HEK293 (cell line): ENCODE results near the gene TLE2.

Experiments
- ELK4 ChIP-seq: IDR thresholded peaks from 2 replicates; pipeline ENCODE4 v1.6.1; 2011; ENCODE audit warnings: mild to moderate bottlenecking, low read depth, low read length, borderline replicate concordance
- GLIS2 ChIP-seq: fragments of 450-650 bp; formaldehyde crosslinking; IDR thresholded peaks from 2 replicates; pipeline ENCODE4 v1.5.1; 2016; ENCODE audit warnings: missing biosample characterization, missing genetic modification characterization
- MZF1 ChIP-seq: fragments of 450-650 bp; formaldehyde crosslinking; IDR thresholded peaks from 2 replicates; pipeline ENCODE4 v1.5.1; 2017; ENCODE audit warnings: missing biosample characterization, missing genetic modification characterization, borderline replicate concordance
- SCRT2 ChIP-seq: fragments of 450-650 bp; formaldehyde crosslinking; IDR thresholded peaks from 2 replicates; pipeline ENCODE4 v1.5.1; 2016; ENCODE audit warnings: missing biosample characterization, missing genetic modification characterization
- SETDB1 ChIP-seq: IDR thresholded peaks from one replicate; pipeline ENCODE4 v1.6.1; 2017; ENCODE audit warnings: mild to moderate bottlenecking, low read length, moderate library complexity, mixed read lengths; ENCODE audit not compliant: insufficient read length
- YY2 ChIP-seq: fragments of 450-650 bp; formaldehyde crosslinking; IDR thresholded peaks from 2 replicates; pipeline ENCODE4 v1.5.1; 2016; ENCODE audit warnings: missing biosample characterization, missing genetic modification characterization
- ZBTB21 ChIP-seq: fragments of 450-650 bp; formaldehyde crosslinking; IDR thresholded peaks from 2 replicates; pipeline ENCODE4 v1.5.1; 2017; ENCODE audit warnings: missing biosample characterization, missing genetic modification characterization
- ZBTB7A ChIP-seq: fragments of 450-650 bp; formaldehyde crosslinking; IDR thresholded peaks from 2 replicates; pipeline ENCODE4 v1.5.1; 2016; ENCODE audit warnings: low read depth, missing biosample characterization, missing genetic modification characterization
- ZNF112 ChIP-seq: fragments of 450-650 bp; formaldehyde crosslinking; IDR thresholded peaks from 2 replicates; pipeline ENCODE4 v1.5.0; 2017; ENCODE audit warnings: missing biosample characterization, missing genetic modification characterization
- ZNF2 ChIP-seq: fragments of 450-650 bp; formaldehyde crosslinking; IDR thresholded peaks from 2 replicates; pipeline ENCODE4 v1.5.1; 2016; ENCODE audit warnings: missing biosample characterization, missing genetic modification characterization
- ZNF248 ChIP-seq: fragments of 450-650 bp; formaldehyde crosslinking; IDR thresholded peaks from 2 replicates; pipeline ENCODE4 v1.5.1; 2017; ENCODE audit warnings: missing biosample characterization, missing genetic modification characterization
- ZNF292 ChIP-seq: fragments of 450-650 bp; formaldehyde crosslinking; IDR thresholded peaks from 2 replicates; pipeline ENCODE4 v1.5.1; 2016; ENCODE audit warnings: low read depth, missing biosample characterization, missing genetic modification characterization, borderline replicate concordance
- ZNF302 ChIP-seq: fragments of 450-650 bp; formaldehyde crosslinking; IDR thresholded peaks from 2 replicates; pipeline ENCODE4 v1.5.1; 2016; ENCODE audit warnings: missing biosample characterization, missing genetic modification characterization, low read depth
- ZNF324 ChIP-seq: fragments of 450-650 bp; formaldehyde crosslinking; IDR thresholded peaks from 2 replicates; pipeline ENCODE4 v1.5.1; 2016; ENCODE audit warnings: missing biosample characterization, missing genetic modification characterization
- ZNF362 ChIP-seq: fragments of 450-650 bp; formaldehyde crosslinking; IDR thresholded peaks from 2 replicates; pipeline ENCODE4 v1.5.1; 2016; ENCODE audit warnings: missing biosample characterization, missing genetic modification characterization
- ZNF394 ChIP-seq: fragments of 450-650 bp; formaldehyde crosslinking; IDR thresholded peaks from 2 replicates; pipeline ENCODE4 v1.5.1; 2016; ENCODE audit warnings: missing biosample characterization, missing genetic modification characterization, mild to moderate bottlenecking, moderate library complexity, borderline replicate concordance
- ZNF433 ChIP-seq: fragments of 450-650 bp; formaldehyde crosslinking; IDR thresholded peaks from 2 replicates; pipeline ENCODE4 v1.5.1; 2016; ENCODE audit warnings: missing biosample characterization, missing genetic modification characterization, low read depth
- ZNF510 ChIP-seq: fragments of 450-650 bp; formaldehyde crosslinking; IDR thresholded peaks from 2 replicates; pipeline ENCODE4 v1.5.1; 2018; ENCODE audit warnings: mild to moderate bottlenecking, missing genetic modification characterization, missing biosample characterization; ENCODE audit not compliant: insufficient replicate concordance
- ZNF521 ChIP-seq: fragments of 450-650 bp; formaldehyde crosslinking; IDR thresholded peaks from 2 replicates; pipeline ENCODE4 v1.5.1; 2017; ENCODE audit warnings: missing biosample characterization, mild to moderate bottlenecking, missing genetic modification characterization
- ZNF558 ChIP-seq: fragments of 450-650 bp; formaldehyde crosslinking; IDR thresholded peaks from 2 replicates; pipeline ENCODE4 v1.5.1; 2016; ENCODE audit warnings: missing biosample characterization, missing genetic modification characterization
- ZNF560 ChIP-seq: fragments of 450-650 bp; formaldehyde crosslinking; IDR thresholded peaks from 2 replicates; pipeline ENCODE4 v1.5.1; 2017; ENCODE audit warnings: missing biosample characterization, missing genetic modification characterization, borderline replicate concordance
- ZNF600 ChIP-seq: fragments of 450-650 bp; formaldehyde crosslinking; IDR thresholded peaks from 2 replicates; pipeline ENCODE4 v1.5.1; 2016; ENCODE audit warnings: missing biosample characterization, missing genetic modification characterization
- ZNF624 ChIP-seq: fragments of 450-650 bp; formaldehyde crosslinking; IDR thresholded peaks from 2 replicates; pipeline ENCODE4 v1.5.1; 2017; ENCODE audit warnings: missing biosample characterization, missing genetic modification characterization
- ZNF664 ChIP-seq: fragments of 450-650 bp; formaldehyde crosslinking; IDR thresholded peaks from 2 replicates; pipeline ENCODE4 v1.5.1; 2016; ENCODE audit warnings: missing biosample characterization, missing genetic modification characterization
- ZNF768 ChIP-seq: fragments of 450-650 bp; formaldehyde crosslinking; IDR thresholded peaks from 2 replicates; pipeline ENCODE4 v1.5.1; 2018; ENCODE audit warnings: missing biosample characterization, mild to moderate bottlenecking, missing genetic modification characterization
- ZNF777 ChIP-seq: fragments of 450-650 bp; formaldehyde crosslinking; IDR thresholded peaks from 2 replicates; pipeline ENCODE4 v1.5.1; 2017; ENCODE audit warnings: missing biosample characterization, missing genetic modification characterization, borderline replicate concordance
- ZSCAN16 ChIP-seq: fragments of 450-650 bp; formaldehyde crosslinking; IDR thresholded peaks from 2 replicates; pipeline ENCODE4 v1.5.1; 2016; ENCODE audit warnings: missing biosample characterization, missing genetic modification characterization
- TF ChIP-seq, protein P1 (sequence below): fragments of 450-650 bp; formaldehyde crosslinking; IDR thresholded peaks from 2 replicates; pipeline ENCODE4 v1.5.1; 2017; ENCODE audit warnings: missing biosample characterization, missing genetic modification characterization
- TF ChIP-seq, protein P2 (sequence below): fragments of 450-650 bp; formaldehyde crosslinking; IDR thresholded peaks from 2 replicates; pipeline ENCODE4 v1.5.1; 2016; ENCODE audit warnings: missing biosample characterization, missing genetic modification characterization
- TF ChIP-seq, protein P3 (sequence below): fragments of 450-650 bp; formaldehyde crosslinking; IDR thresholded peaks from 2 replicates; pipeline ENCODE4; 2016; ENCODE audit warnings: missing biosample characterization, missing genetic modification characterization

Gene TLE2

GRCh38 chr19:2962018-2962670, 66.9 kb downstream of the TLE2 start (continued):
- TF ChIP-seq ZNF521 (tag by site-specific recombination) (no peak), ZNF248 (no peak), ZNF362 (tag by site-specific recombination) (no peak), ZNF600 (tag by site-specific recombination) (no peak), ZBTB7A (tag by site-specific recombination) (no peak), ZNF624 (tag by site-specific recombination) (no peak), ZNF292 (tag by site-specific recombination) (no peak), ZNF664 (0 out of 2 replicates have a peak, but pooled peaks have one; percentile 10), YY2 (peak; percentile 39; the same call in 1 of the 2 replicates), ZNF560 (no peak), ZNF2 (peak; percentile 54; the same call in 1 of the 2 replicates), GLIS2 (no peak), ZNF302 (tag by site-specific recombination) (no peak), MZF1 (tag by site-specific recombination) (no peak), ZBTB21 (tag by site-specific recombination) (peak; percentile 99), ZNF558 (0 out of 2 replicates have a peak, but pooled peaks have one; percentile 60), SCRT2 (tag by site-specific recombination) (no peak), ZSCAN16 (tag by site-specific recombination) (no peak), ZNF394 (peak; percentile 48; the same call in 1 of the 2 replicates), ZNF433 (tag by site-specific recombination) (no peak), ZNF768 (no peak), ZNF777 (tag by site-specific recombination) (no peak), ELK4 (no peak), SETDB1 (no peak), ZNF324 (peak; percentile 69; the same call in 1 of the 2 replicates), ZNF112 (tag by site-specific recombination) (no peak), ZNF510 (no peak)
- TF ChIP-seq, protein P1, sequence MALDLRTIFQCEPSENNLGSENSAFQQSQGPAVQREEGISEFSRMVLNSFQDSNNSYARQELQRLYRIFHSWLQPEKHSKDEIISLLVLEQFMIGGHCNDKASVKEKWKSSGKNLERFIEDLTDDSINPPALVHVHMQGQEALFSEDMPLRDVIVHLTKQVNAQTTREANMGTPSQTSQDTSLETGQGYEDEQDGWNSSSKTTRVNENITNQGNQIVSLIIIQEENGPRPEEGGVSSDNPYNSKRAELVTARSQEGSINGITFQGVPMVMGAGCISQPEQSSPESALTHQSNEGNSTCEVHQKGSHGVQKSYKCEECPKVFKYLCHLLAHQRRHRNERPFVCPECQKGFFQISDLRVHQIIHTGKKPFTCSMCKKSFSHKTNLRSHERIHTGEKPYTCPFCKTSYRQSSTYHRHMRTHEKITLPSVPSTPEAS = peak; percentile 56; the same call in 1 of the 2 replicates
- TF ChIP-seq, protein P2, sequence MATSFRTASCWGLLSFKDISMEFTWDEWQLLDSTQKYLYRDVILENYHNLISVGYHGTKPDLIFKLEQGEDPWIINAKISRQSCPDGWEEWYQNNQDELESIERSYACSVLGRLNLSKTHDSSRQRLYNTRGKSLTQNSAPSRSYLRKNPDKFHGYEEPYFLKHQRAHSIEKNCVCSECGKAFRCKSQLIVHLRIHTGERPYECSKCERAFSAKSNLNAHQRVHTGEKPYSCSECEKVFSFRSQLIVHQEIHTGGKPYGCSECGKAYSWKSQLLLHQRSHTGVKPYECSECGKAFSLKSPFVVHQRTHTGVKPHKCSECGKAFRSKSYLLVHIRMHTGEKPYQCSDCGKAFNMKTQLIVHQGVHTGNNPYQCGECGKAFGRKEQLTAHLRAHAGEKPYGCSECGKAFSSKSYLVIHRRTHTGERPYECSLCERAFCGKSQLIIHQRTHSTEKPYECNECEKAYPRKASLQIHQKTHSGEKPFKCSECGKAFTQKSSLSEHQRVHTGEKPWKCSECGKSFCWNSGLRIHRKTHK (tag by site-specific recombination) = no peak
- TF ChIP-seq, protein P3, sequence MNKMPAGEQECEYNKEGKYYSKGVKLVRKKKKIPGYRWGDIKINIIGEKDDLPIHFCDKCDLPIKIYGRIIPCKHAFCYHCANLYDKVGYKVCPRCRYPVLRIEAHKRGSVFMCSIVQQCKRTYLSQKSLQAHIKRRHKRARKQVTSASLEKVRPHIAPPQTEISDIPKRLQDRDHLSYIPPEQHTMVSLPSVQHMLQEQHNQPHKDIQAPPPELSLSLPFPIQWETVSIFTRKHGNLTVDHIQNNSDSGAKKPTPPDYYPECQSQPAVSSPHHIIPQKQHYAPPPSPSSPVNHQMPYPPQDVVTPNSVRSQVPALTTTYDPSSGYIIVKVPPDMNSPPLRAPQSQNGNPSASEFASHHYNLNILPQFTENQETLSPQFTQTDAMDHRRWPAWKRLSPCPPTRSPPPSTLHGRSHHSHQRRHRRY = no peak
